ENCODE results near the gene UBE2B. TPM values are rescaled to one million over a fixed set of nuclear protein-coding genes. Genes with fewer than 3 reads are reported as not detected.
"Not testable (repeated sequence)": the region's sequence is repeated elsewhere in the genome, so short reads cannot be mapped to it uniquely, and the experiment has no call there.

Gene UBE2B
- total RNA-seq: 108 and 109 TPM in 2 replicates

- DNase-seq: peak; percentile 98
- Mint-ChIP-seq H3K27me3 (peaks cover 3% of the 10 kb centered on the region), H3K27ac (peak within 1 kb of the TSS; percentile 93), H3K4me1 (peaks cover 42% of the 10 kb centered on the region), H3K36me3 (ENCODE audit: low read depth) (peaks cover 40% of the 10 kb centered on the region), H3K9me3 (peaks cover 14% of the 10 kb centered on the region), H3K4me3 (peak within 1 kb of the TSS; percentile 93)
- intact Hi-C loops (cut with micrococcal nuclease): loop anchor here (1.0 to 10.0 kb wide), 9 partner anchors 40 to 1319 kb away; partner anchors contain the start of genes CDKN2AIPNL, HSPA4, JADE2 and PPP2CA
Measured at GRCh38 chr5:134370871-134371833, at the start of gene UBE2B. Gene UBE2B (plus strand): TSS chr5:134371569. CDS start chr5:134371596, 27 bp downstream.

GRCh38 chr5:134327327-134327726, 44.0 kb upstream of the UBE2B start:
- no peak for DNase-seq
- peaks cover 4% of the 10 kb centered on the region for H3K36me3 Mint-ChIP-seq (ENCODE audit: low read depth)
- peaks cover 17% of the 10 kb centered on the region for H3K9me3 Mint-ChIP-seq
- no peak overlapping the region for H3K4me3 Mint-ChIP-seq
- H3K4me1 Mint-ChIP-seq: no peaks in the 10 kb centered on the region
- peaks cover 11% of the 10 kb centered on the region for H3K27me3 Mint-ChIP-seq
- no peak overlapping the region for H3K27ac Mint-ChIP-seq
- intact Hi-C loops (cut with micrococcal nuclease): no loop called here

- peaks cover 15% of the 10 kb centered on the region for H3K27me3 Mint-ChIP-seq
- no peak overlapping the region for H3K27ac Mint-ChIP-seq
- no peaks in the 10 kb centered on the region for H3K4me1 Mint-ChIP-seq
- no peak overlapping the region for H3K4me3 Mint-ChIP-seq
- intact Hi-C loops (cut with micrococcal nuclease): no loop called here
- H3K36me3 Mint-ChIP-seq (ENCODE audit: low read depth): peaks cover 4% of the 10 kb centered on the region
- H3K9me3 Mint-ChIP-seq: peaks cover 26% of the 10 kb centered on the region
- no peak for DNase-seq
Measured at GRCh38 chr5:134328619-134329018, 42.8 kb upstream of the UBE2B start.

GRCh38 chr5:134336833-134337232, 34.5 kb upstream of the UBE2B start:
- peaks cover 28% of the 10 kb centered on the region for H3K9me3 Mint-ChIP-seq
- H3K27me3 Mint-ChIP-seq: peaks cover 29% of the 10 kb centered on the region
- intact Hi-C loops (cut with micrococcal nuclease); H3K36me3 Mint-ChIP-seq (ENCODE audit: low read depth); H3K4me3 Mint-ChIP-seq; H3K4me1 Mint-ChIP-seq; H3K27ac Mint-ChIP-seq; DNase-seq: not testable (repeated sequence)

- intact Hi-C loops (cut with micrococcal nuclease); H3K4me1 Mint-ChIP-seq; H3K9me3 Mint-ChIP-seq; H3K4me3 Mint-ChIP-seq; H3K36me3 Mint-ChIP-seq (ENCODE audit: low read depth); H3K27me3 Mint-ChIP-seq; DNase-seq; H3K27ac Mint-ChIP-seq: not testable (repeated sequence)
Measured at GRCh38 chr5:134343500-134343899, 27.9 kb upstream of the UBE2B start.

GRCh38 chr5:134345476-134345875, 25.9 kb upstream of the UBE2B start:
- H3K27me3 Mint-ChIP-seq; intact Hi-C loops (cut with micrococcal nuclease): not testable (repeated sequence)

GRCh38 chr5:134345996-134346395, 25.4 kb upstream of the UBE2B start:
- Mint-ChIP-seq H3K27ac (no peak overlapping the region), H3K27me3 (peaks cover 2% of the 10 kb centered on the region), H3K9me3 (no peaks in the 10 kb centered on the region), H3K4me3 (no peak overlapping the region), H3K4me1 (no peaks in the 10 kb centered on the region), H3K36me3 (ENCODE audit: low read depth) (no peaks in the 10 kb centered on the region)
- intact Hi-C loops (cut with micrococcal nuclease): no loop called here
- no peak for DNase-seq

More at GRCh38 chr5:134345476-134345875, 25.9 kb upstream of the UBE2B start:
- DNase-seq; H3K36me3 Mint-ChIP-seq (ENCODE audit: low read depth); H3K9me3 Mint-ChIP-seq; H3K4me3 Mint-ChIP-seq; H3K27ac Mint-ChIP-seq; H3K4me1 Mint-ChIP-seq: not testable (repeated sequence)

- Mint-ChIP-seq H3K27ac (no peak overlapping the region), H3K9me3 (no peaks in the 10 kb centered on the region), H3K36me3 (ENCODE audit: low read depth) (no peaks in the 10 kb centered on the region), H3K27me3 (no peaks in the 10 kb centered on the region), H3K4me3 (no peak overlapping the region), H3K4me1 (no peaks in the 10 kb centered on the region)
- intact Hi-C loops (cut with micrococcal nuclease): no loop called here
- no peak for DNase-seq
Measured at GRCh38 chr5:134349463-134349862, 21.9 kb upstream of the UBE2B start.

- Mint-ChIP-seq H3K4me3 (no peak overlapping the region), H3K27ac (no peak overlapping the region), H3K36me3 (ENCODE audit: low read depth) (no peaks in the 10 kb centered on the region), H3K4me1 (no peaks in the 10 kb centered on the region), H3K27me3 (no peaks in the 10 kb centered on the region), H3K9me3 (no peaks in the 10 kb centered on the region)
- no peak for DNase-seq
- intact Hi-C loops (cut with micrococcal nuclease): no loop called here
Measured at GRCh38 chr5:134355681-134356080, 15.7 kb upstream of the UBE2B start.

- no peak overlapping the region for H3K4me3 Mint-ChIP-seq
- peaks cover 23% of the 10 kb centered on the region for H3K4me1 Mint-ChIP-seq
- H3K27me3 Mint-ChIP-seq: no peaks in the 10 kb centered on the region
- H3K36me3 Mint-ChIP-seq (ENCODE audit: low read depth): peaks cover 12% of the 10 kb centered on the region
- intact Hi-C loops (cut with micrococcal nuclease): loop anchor here (2.0 to 5.0 kb wide), 2 partner anchors 63 to 373 kb away; partner anchors contain the start of gene CAMLG
- H3K27ac Mint-ChIP-seq: no peak overlapping the region
- no peak for DNase-seq
- H3K9me3 Mint-ChIP-seq: peaks cover 14% of the 10 kb centered on the region
Measured at GRCh38 chr5:134365604-134366003, 5.8 kb upstream of the UBE2B start.

GRCh38 chr5:134370311-134370870, 978 bp upstream of the UBE2B start:
- H3K4me3 Mint-ChIP-seq: peak overlapping the region; percentile 93
- peaks cover 14% of the 10 kb centered on the region for H3K9me3 Mint-ChIP-seq
- H3K36me3 Mint-ChIP-seq (ENCODE audit: low read depth): peaks cover 35% of the 10 kb centered on the region
- peak overlapping the region; percentile 93 for H3K27ac Mint-ChIP-seq
- intact Hi-C loops (cut with micrococcal nuclease): loop anchor here (2.0 to 10.0 kb wide), 6 partner anchors 40 to 1318 kb away; partner anchors contain the start of genes CDKN2AIPNL, HSPA4, SKP1 and TXNDC15
- H3K4me1 Mint-ChIP-seq: peaks cover 45% of the 10 kb centered on the region
- peaks cover 3% of the 10 kb centered on the region for H3K27me3 Mint-ChIP-seq
- DNase-seq: no peak

GRCh38 chr5:134371834-134372340, 518 bp downstream of the UBE2B start:
- peak overlapping the region; percentile 93 for H3K4me3 Mint-ChIP-seq
- peaks cover 42% of the 10 kb centered on the region for H3K36me3 Mint-ChIP-seq (ENCODE audit: low read depth)
- DNase-seq: peak; percentile 84
- intact Hi-C loops (cut with micrococcal nuclease): loop anchor here (1.0 to 10.0 kb wide), 9 partner anchors 39 to 1320 kb away; partner anchors contain the start of genes CDKN2AIPNL, HSPA4, JADE2 and PPP2CA
- peaks cover 3% of the 10 kb centered on the region for H3K27me3 Mint-ChIP-seq
- peaks cover 39% of the 10 kb centered on the region for H3K4me1 Mint-ChIP-seq
- H3K27ac Mint-ChIP-seq: peak overlapping the region; percentile 93
- H3K9me3 Mint-ChIP-seq: peaks cover 12% of the 10 kb centered on the region

- not testable (repeated sequence) for H3K27me3 Mint-ChIP-seq, DNase-seq, H3K27ac Mint-ChIP-seq, H3K9me3 Mint-ChIP-seq
- peak overlapping the region; percentile 93 for H3K4me3 Mint-ChIP-seq
- H3K4me1 Mint-ChIP-seq: peaks cover 34% of the 10 kb centered on the region
- intact Hi-C loops (cut with micrococcal nuclease): loop anchor here (5.0 to 10.0 kb wide), 5 partner anchors 169 to 1321 kb away; partner anchors contain the start of genes HSPA4, SKP1 and TXNDC15
- peaks cover 44% of the 10 kb centered on the region for H3K36me3 Mint-ChIP-seq (ENCODE audit: low read depth)
Measured at GRCh38 chr5:134373633-134374032, 2.3 kb downstream of the UBE2B start.

Data from activated CD4-positive, alpha-beta T cell treated with anti-CD3 and anti-CD28 coated beads, Interleukin-2, amount 10 ng/mL, durations not matched to agents 24 days and 14 days (primary cell).